ENCODE measurements around the gene KIF3A. TPM values are rescaled to one million over a fixed set of nuclear protein-coding genes. Genes with fewer than 3 reads are reported as not detected.

KIF3A gene
- total and polyA plus RNA-seq, 2 experiments from 2014 or later, result 11.2 to 19.7 TPM

- H3K4me1 ChIP-seq (ENCODE audit: insufficient read depth), result no peaks in the 10 kb centered on the region
- DNase-seq (ENCODE audit: low spot score) (peak; percentile 17), ATAC-seq (peak; percentile 32)
- H3K27me3 ChIP-seq (ENCODE audit: insufficient read depth), result no peaks in the 10 kb centered on the region
- H3K27me3 Mint-ChIP-seq (ENCODE audit: insufficient read depth, low read depth, poor library complexity), result peaks cover 26% of the 10 kb centered on the region
- no peaks in the 10 kb centered on the region; the same call in 2 of the 3 replicates for H3K9me3 Mint-ChIP-seq
- peak overlapping the region; percentile 38; the same call in 1 of the 2 replicates for H2AFZ ChIP-seq
- no peaks in the 10 kb centered on the region for H3K36me3 Mint-ChIP-seq (ENCODE audit: low read depth)
- H3K4me3 Mint-ChIP-seq, result no peak overlapping the region
- no peaks in the 10 kb centered on the region for H4K20me1 ChIP-seq (replicated peaks; ENCODE audit: insufficient read depth)
- no peak overlapping the region for H3K4me2 ChIP-seq
- H3K4me1 Mint-ChIP-seq, result peaks cover 14% of the 10 kb centered on the region
- H3K9me2 ChIP-seq (ENCODE audit: insufficient read depth), result no peaks in the 10 kb centered on the region
- no peak overlapping the region for H3K4me3 ChIP-seq
- no peak overlapping the region for H3K27ac ChIP-seq (ENCODE audit: low read depth)
- H3K27ac Mint-ChIP-seq, result no peak overlapping the region
- H3F3A ChIP-seq (replicated peaks; ENCODE audit: low read depth), result no peaks in the 10 kb centered on the region
- H3K79me2 ChIP-seq (replicated peaks; ENCODE audit: insufficient read depth), result no peaks in the 10 kb centered on the region
- no peak for TF ChIP-seq ZNF114 (CRISPR knock-in tag; IDR thresholded peaks at IDR 0.05)
- TF ChIP-seq CREB1 (CRISPR knock-in tag; IDR thresholded peaks at IDR 0.05; ENCODE audit: low read depth), result no peak
- no peaks in the 10 kb centered on the region for H3K36me3 ChIP-seq (ENCODE audit: insufficient read depth)
Measured at GRCh38 chr5:132662925-132663770, 74.2 kb downstream of the KIF3A start.

- peaks cover 9% of the 10 kb centered on the region for H3K27me3 ChIP-seq (ENCODE audit: insufficient read depth)
- Mint-ChIP-seq H3K27me3 (ENCODE audit: insufficient read depth, low read depth, poor library complexity) (peaks cover 26% of the 10 kb centered on the region), H3K4me3 (no peak overlapping the region), H3K27ac (no peak overlapping the region), H3K4me1 (peaks cover 14% of the 10 kb centered on the region), H3K36me3 (ENCODE audit: low read depth) (no peaks in the 10 kb centered on the region), H3K9me3 (no peaks in the 10 kb centered on the region; the same call in 2 of the 3 replicates)
- no peaks in the 10 kb centered on the region for H3K9me2 ChIP-seq (ENCODE audit: insufficient read depth)
- H3F3A ChIP-seq (replicated peaks; ENCODE audit: low read depth), result 0 out of 2 replicates have a peak, but pooled peaks cover 4% of the 10 kb centered on the region
- no peak overlapping the region for H2AFZ ChIP-seq
- no peaks in the 10 kb centered on the region for H3K36me3 ChIP-seq (ENCODE audit: insufficient read depth)
- H3K4me2 ChIP-seq, result no peak overlapping the region
- no peak overlapping the region for H3K4me3 ChIP-seq
- H3K79me2 ChIP-seq (replicated peaks; ENCODE audit: insufficient read depth), result no peaks in the 10 kb centered on the region
- ATAC-seq, result no peak
- no peaks in the 10 kb centered on the region for H4K20me1 ChIP-seq (replicated peaks; ENCODE audit: insufficient read depth)
- H3K4me1 ChIP-seq (ENCODE audit: insufficient read depth), result no peaks in the 10 kb centered on the region
- no peak for DNase-seq (ENCODE audit: low spot score)
- H3K27ac ChIP-seq (ENCODE audit: low read depth), result no peak overlapping the region
- TF ChIP-seq JUNB (IDR thresholded peaks at IDR 0.05; ENCODE audit: unreplicated experiment) (no peak), POLR2AphosphoS5 (IDR thresholded peaks at IDR 0.05; ENCODE audit: low read depth) (no peak), NANOG (IDR thresholded peaks at IDR 0.05; ENCODE audit: borderline replicate concordance) (no peak), EZH2phosphoT487 (IDR thresholded peaks at IDR 0.05; ENCODE audit: unreplicated experiment) (no peak), ZNF462 (CRISPR knock-in tag; IDR thresholded peaks at IDR 0.05) (no peak), ZNF114 (CRISPR knock-in tag; IDR thresholded peaks at IDR 0.05) (no peak), CREB1 (CRISPR knock-in tag; IDR thresholded peaks at IDR 0.05; ENCODE audit: low read depth) (no peak), EZH2 (IDR thresholded peaks at IDR 0.05; ENCODE audit: low read depth, unreplicated experiment) (no peak), CTCF (conservative IDR thresholded peaks at IDR 0.05; ENCODE audit: low read depth in 2 of 2) (no peak), STAT1 (IDR thresholded peaks at IDR 0.05; ENCODE audit: unreplicated experiment) (no peak), ETS1 (IDR thresholded peaks at IDR 0.05) (no peak)
Measured at GRCh38 chr5:132662004-132662401, 75.3 kb downstream of the KIF3A start.
